K562 (cell line): ENCODE data around the gene PSMC3IP. TPM values are rescaled to one million over a fixed set of nuclear protein-coding genes. Genes with fewer than 3 reads are reported as not detected.

Experiments
- HMG20B ChIP-seq: fragments of 250-450 bp; sonication (Bioruptor Pico); IDR thresholded peaks from 2 replicates; pipeline ENCODE4 v1.5.0; 2021; ENCODE audit warnings: mild to moderate bottlenecking
- JUND ChIP-seq, 2 experiments: IDR thresholded peaks; 2 replicates in 1 of 2; 3 replicates in 1 of 2; pipeline ENCODE4 v1.6.1; 2011; ENCODE audit warnings: borderline replicate concordance in 2 of 2, low read depth in 2 of 2, low read length in 2 of 2, improper control_type of control experiment in 1 of 2, missing biosample characterization in 1 of 2, missing genetic modification characterization in 1 of 2, missing genetic modification reagents in 1 of 2
- KDM2B ChIP-seq: fragments of 250-450 bp; sonication (Bioruptor Pico); IDR thresholded peaks from 2 replicates; pipeline ENCODE4 v1.8.0; 2021; ENCODE audit warnings: mild to moderate bottlenecking, moderate library complexity
- MYBL2 ChIP-seq, 2 experiments: fragments of 450-650 bp in 1 of 2; sonication (generic) in 1 of 2; formaldehyde crosslinking in 1 of 2; IDR thresholded peaks; 2 replicates each; pipeline versions ENCODE4 v1.6.1 to v1.8.1; 2017 to 2022; ENCODE audit warnings: borderline replicate concordance in 1 of 2, inconsistent platforms in 1 of 2, low read depth in 1 of 2, mild to moderate bottlenecking in 1 of 2, missing genetic modification reagents in 1 of 2, moderate library complexity in 1 of 2
- NCOR1 ChIP-seq: fragments of 450-650 bp; IDR thresholded peaks from 2 replicates; pipeline ENCODE4 v1.6.1; 2016; ENCODE audit warnings: mild to moderate bottlenecking, moderate library complexity
- SIN3A ChIP-seq, 2 experiments: fragments of 150-350 bp in 1 of 2; IDR thresholded peaks; 2 replicates each; pipeline ENCODE4 v1.6.1; 2011 to 2016; ENCODE audit warnings: borderline replicate concordance in 2 of 2, low read depth in 2 of 2, low read length in 2 of 2, mild to moderate bottlenecking in 2 of 2, moderate library complexity in 2 of 2; ENCODE audit not compliant: control insufficient read depth in 1 of 2
- ZNF133 ChIP-seq: fragments of 250-450 bp; sonication (Bioruptor Pico); IDR thresholded peaks from 2 replicates; pipeline ENCODE4 v1.4.0; 2020; ENCODE audit warnings: mild to moderate bottlenecking
- ZNF24 ChIP-seq: fragments of 450-650 bp; IDR thresholded peaks from 2 replicates; pipeline ENCODE4 v1.6.1; 2016
- ZNF253 ChIP-seq: fragments of 250-450 bp; sonication (Bioruptor Pico); conservative IDR thresholded peaks from 2 replicates; pipeline ENCODE4 v1.6.1; 2021; ENCODE audit warnings: mild to moderate bottlenecking
- ZNF431 ChIP-seq: sonication (generic); formaldehyde crosslinking; IDR thresholded peaks from 2 replicates; pipeline ENCODE4 v1.8.0; 2022; ENCODE audit warnings: mild to moderate bottlenecking, missing genetic modification reagents
- polyA plus RNA-seq, 8 experiments: library from polyadenylated mRNA; depleted of rRNA in 4 of 8; stranded (reverse) in 5 of 8; unstranded in 3 of 8; fragments of >200 nt; fragmentation: Nextera tagmentation in 2 of 8; fragmentation: Illumina TruSeq in 1 of 8; extraction: Ambion mirVana in 2 of 8; extraction: Trizol in 1 of 8; gene quantifications; 2 replicates each; pipeline versions ENCODE4 v1.2.1 to v1.2.3, GENCODE V29; 2011 to 2014; ENCODE audit warnings: inconsistent platforms in 1 of 8, missing spikeins in 1 of 8
- total RNA-seq, 7 experiments: library from RNA; depleted of rRNA in 6 of 7; stranded (reverse); fragments of >200 nt in 6 of 7; fragmentation: Illumina TruSeq in 2 of 7; extraction: Trizol in 2 of 7; gene quantifications; 2 replicates each; pipeline versions ENCODE4 v1.2.1 to v1.2.3, GENCODE V29; 2011 to 2021; ENCODE audit warnings: low replicate concordance in 1 of 7
- TF ChIP-seq, protein P1 (sequence below), 2 experiments: fragments of 150-350 bp in 1 of 2; IDR thresholded peaks; 2 replicates each; pipeline ENCODE4 v1.6.1; 2012 to 2016; ENCODE audit warnings: low read depth in 2 of 2, low read length in 2 of 2, mild to moderate bottlenecking in 1 of 2, moderate library complexity in 1 of 2
- TF ChIP-seq, protein P2 (sequence below), 2 experiments: fragments of 450-650 bp in 1 of 2; sonication (generic) in 1 of 2; formaldehyde crosslinking in 1 of 2; IDR thresholded peaks in 1 of 2; conservative IDR thresholded peaks in 1 of 2; 2 replicates each; pipeline versions ENCODE4 v1.6.1 to v1.8.1; 2016 to 2023; ENCODE audit warnings: mild to moderate bottlenecking in 2 of 2, moderate library complexity in 2 of 2, inconsistent platforms in 1 of 2, missing genetic modification reagents in 1 of 2
- TF ChIP-seq, protein P3 (sequence below): sonication (generic); formaldehyde crosslinking; IDR thresholded peaks from 2 replicates; pipeline ENCODE4 v1.8.1; 2023; ENCODE audit warnings: mild to moderate bottlenecking, missing genetic modification reagents
- TF ChIP-seq, protein P4 (sequence below), 3 experiments: IDR thresholded peaks in 2 of 3; conservative IDR thresholded peaks in 1 of 3; 2 replicates each; pipeline ENCODE4 v1.5.1; 2011 to 2012; ENCODE audit warnings: low read length in 3 of 3, mild to moderate bottlenecking in 3 of 3, control low read depth in 2 of 3, improper control_type of control experiment in 1 of 3, inconsistent platforms in 1 of 3, low read depth in 1 of 3, mixed read lengths in 1 of 3, moderate library complexity in 1 of 3; ENCODE audit not compliant: insufficient read depth in 2 of 3

The PSMC3IP gene
- total and polyA plus RNA-seq, 9 of the 15 experiments (the other 6 are each of a cell fraction or from before 2014, with no cell fraction given) = 13.8 to 65.6 (median 32.8) TPM

DNA sequence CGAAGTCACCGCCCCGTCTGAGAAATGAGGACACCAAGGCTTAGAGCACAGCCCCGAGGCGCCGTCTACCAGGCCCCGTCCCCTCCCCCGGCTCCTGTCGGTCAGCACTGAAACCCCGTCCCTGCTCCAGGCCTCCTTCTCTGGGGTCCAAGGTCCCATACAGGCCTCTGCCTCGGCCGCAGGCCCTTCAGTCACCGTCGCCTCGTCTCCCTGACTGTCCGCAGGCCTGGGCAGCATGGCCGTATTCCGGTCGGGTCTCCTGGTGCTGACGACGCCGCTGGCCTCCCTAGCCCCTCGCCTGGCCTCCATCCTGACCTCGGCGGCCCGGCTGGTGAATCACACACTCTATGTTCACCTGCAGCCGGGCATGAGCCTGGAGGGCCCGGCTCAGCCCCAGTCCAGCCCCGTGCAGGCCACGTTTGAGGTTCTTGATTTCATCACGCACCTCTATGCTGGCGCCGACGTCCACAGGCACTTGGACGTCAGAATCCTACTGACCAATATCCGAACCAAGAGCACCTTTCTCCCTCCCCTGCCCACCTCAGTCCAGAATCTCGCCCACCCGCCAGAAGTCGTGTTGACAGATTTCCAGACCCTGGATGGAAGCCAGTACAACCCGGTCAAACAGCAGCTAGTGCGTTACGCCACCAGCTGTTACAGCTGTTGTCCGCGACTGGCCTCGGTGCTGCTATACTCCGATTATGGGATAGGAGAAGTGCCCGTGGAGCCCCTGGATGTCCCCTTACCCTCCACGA is 15.0 kb downstream of the PSMC3IP start (continued):
- TF ChIP-seq, protein P1, sequence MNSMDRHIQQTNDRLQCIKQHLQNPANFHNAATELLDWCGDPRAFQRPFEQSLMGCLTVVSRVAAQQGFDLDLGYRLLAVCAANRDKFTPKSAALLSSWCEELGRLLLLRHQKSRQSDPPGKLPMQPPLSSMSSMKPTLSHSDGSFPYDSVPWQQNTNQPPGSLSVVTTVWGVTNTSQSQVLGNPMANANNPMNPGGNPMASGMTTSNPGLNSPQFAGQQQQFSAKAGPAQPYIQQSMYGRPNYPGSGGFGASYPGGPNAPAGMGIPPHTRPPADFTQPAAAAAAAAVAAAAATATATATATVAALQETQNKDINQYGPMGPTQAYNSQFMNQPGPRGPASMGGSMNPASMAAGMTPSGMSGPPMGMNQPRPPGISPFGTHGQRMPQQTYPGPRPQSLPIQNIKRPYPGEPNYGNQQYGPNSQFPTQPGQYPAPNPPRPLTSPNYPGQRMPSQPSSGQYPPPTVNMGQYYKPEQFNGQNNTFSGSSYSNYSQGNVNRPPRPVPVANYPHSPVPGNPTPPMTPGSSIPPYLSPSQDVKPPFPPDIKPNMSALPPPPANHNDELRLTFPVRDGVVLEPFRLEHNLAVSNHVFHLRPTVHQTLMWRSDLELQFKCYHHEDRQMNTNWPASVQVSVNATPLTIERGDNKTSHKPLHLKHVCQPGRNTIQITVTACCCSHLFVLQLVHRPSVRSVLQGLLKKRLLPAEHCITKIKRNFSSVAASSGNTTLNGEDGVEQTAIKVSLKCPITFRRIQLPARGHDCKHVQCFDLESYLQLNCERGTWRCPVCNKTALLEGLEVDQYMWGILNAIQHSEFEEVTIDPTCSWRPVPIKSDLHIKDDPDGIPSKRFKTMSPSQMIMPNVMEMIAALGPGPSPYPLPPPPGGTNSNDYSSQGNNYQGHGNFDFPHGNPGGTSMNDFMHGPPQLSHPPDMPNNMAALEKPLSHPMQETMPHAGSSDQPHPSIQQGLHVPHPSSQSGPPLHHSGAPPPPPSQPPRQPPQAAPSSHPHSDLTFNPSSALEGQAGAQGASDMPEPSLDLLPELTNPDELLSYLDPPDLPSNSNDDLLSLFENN (IDR thresholded peaks at IDR 0.05; ENCODE audit: low read depth in 2 of 2, low read length in 2 of 2) = no peak
- TF ChIP-seq JUND (IDR thresholded peaks at IDR 0.05; ENCODE audit: borderline replicate concordance, low read depth, low read length) = no peak
- TF ChIP-seq JUND (tag; IDR thresholded peaks at IDR 0.05; ENCODE audit: borderline replicate concordance, low read depth, low read length) = no peak
- TF ChIP-seq MYBL2 (IDR thresholded peaks at IDR 0.05; ENCODE audit: low read depth) = no peak
- TF ChIP-seq MYBL2 (CRISPR knock-in tag; IDR thresholded peaks at IDR 0.05; ENCODE audit: borderline replicate concordance) = no peak
- no peak for TF ChIP-seq ZNF253 (CRISPR knock-in tag)
- TF ChIP-seq, protein P2, sequence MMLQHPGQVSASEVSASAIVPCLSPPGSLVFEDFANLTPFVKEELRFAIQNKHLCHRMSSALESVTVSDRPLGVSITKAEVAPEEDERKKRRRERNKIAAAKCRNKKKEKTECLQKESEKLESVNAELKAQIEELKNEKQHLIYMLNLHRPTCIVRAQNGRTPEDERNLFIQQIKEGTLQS (IDR thresholded peaks at IDR 0.05) = peak; percentile 37; the same call in 1 of the 2 replicates
- TF ChIP-seq, protein P2 (CRISPR knock-in tag; conservative IDR thresholded peaks at IDR 0.05) = 0 out of 2 replicates have a peak, but pooled peaks have one; percentile 39
- no peak for TF ChIP-seq KDM2B
- TF ChIP-seq, protein P3, sequence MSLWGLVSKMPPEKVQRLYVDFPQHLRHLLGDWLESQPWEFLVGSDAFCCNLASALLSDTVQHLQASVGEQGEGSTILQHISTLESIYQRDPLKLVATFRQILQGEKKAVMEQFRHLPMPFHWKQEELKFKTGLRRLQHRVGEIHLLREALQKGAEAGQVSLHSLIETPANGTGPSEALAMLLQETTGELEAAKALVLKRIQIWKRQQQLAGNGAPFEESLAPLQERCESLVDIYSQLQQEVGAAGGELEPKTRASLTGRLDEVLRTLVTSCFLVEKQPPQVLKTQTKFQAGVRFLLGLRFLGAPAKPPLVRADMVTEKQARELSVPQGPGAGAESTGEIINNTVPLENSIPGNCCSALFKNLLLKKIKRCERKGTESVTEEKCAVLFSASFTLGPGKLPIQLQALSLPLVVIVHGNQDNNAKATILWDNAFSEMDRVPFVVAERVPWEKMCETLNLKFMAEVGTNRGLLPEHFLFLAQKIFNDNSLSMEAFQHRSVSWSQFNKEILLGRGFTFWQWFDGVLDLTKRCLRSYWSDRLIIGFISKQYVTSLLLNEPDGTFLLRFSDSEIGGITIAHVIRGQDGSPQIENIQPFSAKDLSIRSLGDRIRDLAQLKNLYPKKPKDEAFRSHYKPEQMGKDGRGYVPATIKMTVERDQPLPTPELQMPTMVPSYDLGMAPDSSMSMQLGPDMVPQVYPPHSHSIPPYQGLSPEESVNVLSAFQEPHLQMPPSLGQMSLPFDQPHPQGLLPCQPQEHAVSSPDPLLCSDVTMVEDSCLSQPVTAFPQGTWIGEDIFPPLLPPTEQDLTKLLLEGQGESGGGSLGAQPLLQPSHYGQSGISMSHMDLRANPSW (CRISPR knock-in tag) = peak; percentile 62; the same call in 1 of the 2 replicates
- TF ChIP-seq ZNF133 = no peak
- TF ChIP-seq, protein P4, sequence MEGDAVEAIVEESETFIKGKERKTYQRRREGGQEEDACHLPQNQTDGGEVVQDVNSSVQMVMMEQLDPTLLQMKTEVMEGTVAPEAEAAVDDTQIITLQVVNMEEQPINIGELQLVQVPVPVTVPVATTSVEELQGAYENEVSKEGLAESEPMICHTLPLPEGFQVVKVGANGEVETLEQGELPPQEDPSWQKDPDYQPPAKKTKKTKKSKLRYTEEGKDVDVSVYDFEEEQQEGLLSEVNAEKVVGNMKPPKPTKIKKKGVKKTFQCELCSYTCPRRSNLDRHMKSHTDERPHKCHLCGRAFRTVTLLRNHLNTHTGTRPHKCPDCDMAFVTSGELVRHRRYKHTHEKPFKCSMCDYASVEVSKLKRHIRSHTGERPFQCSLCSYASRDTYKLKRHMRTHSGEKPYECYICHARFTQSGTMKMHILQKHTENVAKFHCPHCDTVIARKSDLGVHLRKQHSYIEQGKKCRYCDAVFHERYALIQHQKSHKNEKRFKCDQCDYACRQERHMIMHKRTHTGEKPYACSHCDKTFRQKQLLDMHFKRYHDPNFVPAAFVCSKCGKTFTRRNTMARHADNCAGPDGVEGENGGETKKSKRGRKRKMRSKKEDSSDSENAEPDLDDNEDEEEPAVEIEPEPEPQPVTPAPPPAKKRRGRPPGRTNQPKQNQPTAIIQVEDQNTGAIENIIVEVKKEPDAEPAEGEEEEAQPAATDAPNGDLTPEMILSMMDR (IDR thresholded peaks at IDR 0.05 in 2 of 3, conservative IDR thresholded peaks at IDR 0.05 in 1 of 3; ENCODE audit: insufficient read depth in 2 of 3, low read depth in 1 of 3, low read length in 3 of 3) = 0 out of 6 replicates have a peak, but pooled peaks of 1 of the 3 experiments have one; percentile 8
- no peak for TF ChIP-seq NCOR1
- peak; percentile 38 to 90; a peak in 2 of 4 replicates for TF ChIP-seq SIN3A (IDR thresholded peaks at IDR 0.05; ENCODE audit: borderline replicate concordance in 2 of 2, control insufficient read depth in 1 of 2, low read depth in 2 of 2, low read length in 2 of 2)
- no peak for TF ChIP-seq HMG20B
- TF ChIP-seq ZNF24 = no peak
- TF ChIP-seq ZNF431 = 0 out of 2 replicates have a peak, but pooled peaks have one; percentile 24
